Thyroid gland (tissue), 4 donors: ENCODE data around the gene INPP4B.

Source experiments
- POLR2A ChIP-seq, 2 donors: fragments of 450-650 bp; IDR thresholded peaks; one replicate each; pipeline ENCODE4 v1.6.1; 2017; ENCODE audit warnings: antibody characterized with exemption in 2 of 2, mild to moderate bottlenecking in 2 of 2, moderate library complexity in 1 of 2
- TF ChIP-seq, protein P1 (sequence below), 6 experiments: fragments of 200-600 bp in 3 of 6; fragments of 450-650 bp in 3 of 6; sonication (generic) in 3 of 6; IDR thresholded peaks; one replicate each; pipeline ENCODE4 v1.5.1; 2016 to 2019; ENCODE audit warnings: antibody characterized with exemption in 6 of 6, mild to moderate bottlenecking in 2 of 6, inconsistent platforms in 1 of 6, moderate library complexity in 1 of 6

DNA sequence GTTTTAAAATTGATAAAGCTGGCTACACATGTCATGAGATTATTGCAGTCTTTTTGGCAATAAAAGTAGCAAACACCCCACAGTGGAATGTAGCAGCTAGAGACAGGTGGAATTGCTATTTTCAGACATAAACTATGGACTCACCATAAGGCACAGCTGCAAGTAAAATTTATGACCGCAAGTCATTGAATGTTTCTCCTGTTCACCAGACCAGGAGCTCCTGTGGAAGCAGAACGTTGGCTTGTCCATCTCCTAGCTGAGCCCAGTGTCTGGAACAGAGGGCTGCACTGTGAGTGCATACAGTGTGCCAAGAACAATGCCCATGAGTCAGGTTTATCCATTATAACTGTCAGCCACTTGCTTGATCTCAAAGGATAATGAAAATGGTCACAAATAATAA lies 538.2 kb downstream of the INPP4B start:
- TF ChIP-seq, protein P1, sequence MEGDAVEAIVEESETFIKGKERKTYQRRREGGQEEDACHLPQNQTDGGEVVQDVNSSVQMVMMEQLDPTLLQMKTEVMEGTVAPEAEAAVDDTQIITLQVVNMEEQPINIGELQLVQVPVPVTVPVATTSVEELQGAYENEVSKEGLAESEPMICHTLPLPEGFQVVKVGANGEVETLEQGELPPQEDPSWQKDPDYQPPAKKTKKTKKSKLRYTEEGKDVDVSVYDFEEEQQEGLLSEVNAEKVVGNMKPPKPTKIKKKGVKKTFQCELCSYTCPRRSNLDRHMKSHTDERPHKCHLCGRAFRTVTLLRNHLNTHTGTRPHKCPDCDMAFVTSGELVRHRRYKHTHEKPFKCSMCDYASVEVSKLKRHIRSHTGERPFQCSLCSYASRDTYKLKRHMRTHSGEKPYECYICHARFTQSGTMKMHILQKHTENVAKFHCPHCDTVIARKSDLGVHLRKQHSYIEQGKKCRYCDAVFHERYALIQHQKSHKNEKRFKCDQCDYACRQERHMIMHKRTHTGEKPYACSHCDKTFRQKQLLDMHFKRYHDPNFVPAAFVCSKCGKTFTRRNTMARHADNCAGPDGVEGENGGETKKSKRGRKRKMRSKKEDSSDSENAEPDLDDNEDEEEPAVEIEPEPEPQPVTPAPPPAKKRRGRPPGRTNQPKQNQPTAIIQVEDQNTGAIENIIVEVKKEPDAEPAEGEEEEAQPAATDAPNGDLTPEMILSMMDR (IDR thresholded peaks at IDR 0.05): no peak
- no peak for TF ChIP-seq POLR2A (IDR thresholded peaks at IDR 0.05)
